Activated T-helper 1 cell treated with anti-CD3 and anti-CD28 coated beads, Interleukin-2, amount 50 U/mL, for 16 hours (primary cell): ENCODE measurements around the gene PRSS1.
"Not testable (repeated sequence)": the region's sequence is repeated elsewhere in the genome, so short reads cannot be mapped to it uniquely, and the experiment has no call there.

Source experiments
- DNase-seq, 2 donors: peaks; one replicate each; pipeline ENCODE4 v3.0.0-alpha.2; 2020; ENCODE audit warnings: low read depth in 1 of 2, low spot score in 1 of 2

PRSS1 gene

GRCh38 chr7:142749218-142749993 is at the start of gene PRSS1:
TSS of gene PRSS1 (plus strand) at chr7:142749472. CDS start at chr7:142749485, 13 bp downstream.
- DNase-seq = no peak

- not testable (repeated sequence) for DNase-seq
These were observed 48.3 kb upstream of the PRSS1 start for GRCh38 chr7:142700935-142701334.

- DNase-seq = no peak
These were observed 45.5 kb upstream of the PRSS1 start for GRCh38 chr7:142703655-142704305.

- not testable (repeated sequence) for DNase-seq
These were observed 40.5 kb upstream of the PRSS1 start for GRCh38 chr7:142708726-142709125.

- no peak for DNase-seq
These were observed 39.4 kb upstream of the PRSS1 start for GRCh38 chr7:142709921-142710320.

- no peak for DNase-seq
These were observed 38.1 kb upstream of the PRSS1 start for GRCh38 chr7:142711196-142711595.

- DNase-seq = no peak
These were observed 37.3 kb upstream of the PRSS1 start for GRCh38 chr7:142711746-142712616.

GRCh38 chr7:142712617-142712957 is 36.7 kb upstream of the PRSS1 start:
- no peak for DNase-seq

GRCh38 chr7:142714375-142714774 is 34.9 kb upstream of the PRSS1 start:
- no peak for DNase-seq

- no peak for DNase-seq
These were observed 32.7 kb upstream of the PRSS1 start for GRCh38 chr7:142716596-142716995.

GRCh38 chr7:142717453-142717852 is 31.8 kb upstream of the PRSS1 start:
- DNase-seq = no peak

GRCh38 chr7:142718313-142718712 is 31.0 kb upstream of the PRSS1 start:
- DNase-seq = no peak

GRCh38 chr7:142720172-142720773 is 29.0 kb upstream of the PRSS1 start:
- no peak for DNase-seq

- no peak for DNase-seq
These were observed 28.3 kb upstream of the PRSS1 start for GRCh38 chr7:142720986-142721385.

GRCh38 chr7:142722248-142722794 is 27.0 kb upstream of the PRSS1 start:
- no peak for DNase-seq

- DNase-seq = no peak
These were observed 16.0 kb upstream of the PRSS1 start for GRCh38 chr7:142733271-142733670.

- no peak for DNase-seq
These were observed 9.3 kb upstream of the PRSS1 start for GRCh38 chr7:142739923-142740492.

- no peak for DNase-seq
These were observed 8.5 kb upstream of the PRSS1 start for GRCh38 chr7:142740786-142741185.

- DNase-seq = not testable (repeated sequence)
These were observed 7.3 kb upstream of the PRSS1 start for GRCh38 chr7:142741932-142742331.

- DNase-seq = no peak
These were observed 4.1 kb upstream of the PRSS1 start for GRCh38 chr7:142745091-142745635.
